NCI-H2196 treated with DMSO at 0.1 percent for 48 hours (cell line): ENCODE results near the gene TSR1.

Experiments
- DNase-seq: peaks from one replicate; lab custom pipeline; 2025; ENCODE audit not compliant: unreplicated experiment; lab: John Stamatoyannopoulos, UW

Gene TSR1

GRCh38 chr17:2336215-2336851 lies at the start of gene TSR1:
TSS of gene TSR1 (minus strand) at chr17:2336457. CDS start at chr17:2336427, 30 bp downstream.
- DNase-seq, result peak; percentile 52

- no peak for DNase-seq
These were observed 49.3 kb upstream of the TSR1 start for GRCh38 chr17:2385240-2386210.

- DNase-seq, result no peak
These were observed 48.3 kb upstream of the TSR1 start for GRCh38 chr17:2384439-2385127.

- no peak for DNase-seq
These were observed 47.4 kb upstream of the TSR1 start for GRCh38 chr17:2383628-2384167.

- no peak for DNase-seq
These were observed 44.8 kb upstream of the TSR1 start for GRCh38 chr17:2380950-2381649.

GRCh38 chr17:2380226-2380922 lies 44.1 kb upstream of the TSR1 start:
- DNase-seq, result no peak

GRCh38 chr17:2379489-2380225 lies 43.4 kb upstream of the TSR1 start:
- DNase-seq, result no peak

GRCh38 chr17:2378905-2379304 lies 42.6 kb upstream of the TSR1 start:
- DNase-seq, result no peak

GRCh38 chr17:2377659-2378058 lies 41.4 kb upstream of the TSR1 start:
- no peak for DNase-seq

GRCh38 chr17:2376107-2376506 lies 39.9 kb upstream of the TSR1 start:
- no peak for DNase-seq

- DNase-seq, result no peak
These were observed 39.1 kb upstream of the TSR1 start for GRCh38 chr17:2375406-2375805.

GRCh38 chr17:2374549-2375285 lies 38.5 kb upstream of the TSR1 start:
- DNase-seq, result no peak

- DNase-seq, result no peak
These were observed 36.9 kb upstream of the TSR1 start for GRCh38 chr17:2373179-2373578.

- no peak for DNase-seq
These were observed 36.4 kb upstream of the TSR1 start for GRCh38 chr17:2372681-2373080.

GRCh38 chr17:2372180-2372579 lies 35.9 kb upstream of the TSR1 start:
- no peak for DNase-seq

- no peak for DNase-seq
These were observed 35.2 kb upstream of the TSR1 start for GRCh38 chr17:2371183-2372130.

GRCh38 chr17:2370211-2370589 lies 33.9 kb upstream of the TSR1 start:
- DNase-seq, result no peak
